OCI-LY1 (cell line): ENCODE data around the gene HMCES.

ENCODE experiments used
- H2AFZ ChIP-seq: fragments of 200-600 bp; sonication (generic), shearing (Covaris generic); 2 replicates; pipeline ENCODE4 v1.6.0; 2014; ENCODE audit warnings: antibody characterized with exemption, mild to moderate bottlenecking, low read length
- H3F3A ChIP-seq: fragments of 200-600 bp; sonication (generic), shearing (Covaris generic); 2 replicates; pipeline ENCODE4 v1.6.0; 2014; ENCODE audit warnings: mild to moderate bottlenecking, antibody characterized with exemption, low read length, moderate library complexity; ENCODE audit not compliant: insufficient read depth
- H3K27ac ChIP-seq: fragments of 200-600 bp; sonication (generic); 2 replicates; pipeline ENCODE4 v1.5.1; 2014; ENCODE audit warnings: low read length, mixed run types, mild to moderate bottlenecking, low read depth; ENCODE audit not compliant: poor library complexity, severe bottlenecking
- H3K27me3 ChIP-seq: fragments of 200-600 bp; sonication (generic); 2 replicates; pipeline ENCODE4 v1.6.0; 2014; ENCODE audit warnings: antibody characterized with exemption, mild to moderate bottlenecking, low read length, moderate library complexity; ENCODE audit not compliant: insufficient read depth
- H3K36me3 ChIP-seq: fragments of 200-600 bp; sonication (generic); 2 replicates; pipeline ENCODE4 v1.6.1; 2014; ENCODE audit warnings: mild to moderate bottlenecking, antibody characterized with exemption, low read length, moderate library complexity, mixed read lengths; ENCODE audit not compliant: insufficient read depth
- H3K4me1 ChIP-seq: fragments of 200-600 bp; sonication (generic); 2 replicates; pipeline ENCODE4 v1.5.1; 2014; ENCODE audit warnings: mild to moderate bottlenecking, low read length, moderate library complexity; ENCODE audit not compliant: insufficient read depth, severe bottlenecking
- H3K4me2 ChIP-seq: fragments of 200-600 bp; sonication (generic), shearing (Covaris generic); 2 replicates; pipeline ENCODE4 v1.6.1; 2014; ENCODE audit warnings: low read length
- H3K4me3 ChIP-seq: fragments of 200-600 bp; sonication (generic); 2 replicates; pipeline ENCODE4 v1.5.1; 2014; ENCODE audit warnings: low read length, low read depth, mild to moderate bottlenecking, mixed read lengths; ENCODE audit not compliant: poor library complexity, severe bottlenecking
- H3K79me2 ChIP-seq: fragments of 200-600 bp; shearing (Covaris generic); 2 replicates; pipeline ENCODE4 v1.6.1; 2016; ENCODE audit warnings: mixed run types, low read length, mixed read lengths; ENCODE audit not compliant: insufficient read depth
- H3K9ac ChIP-seq: fragments of 200-600 bp; sonication (generic), shearing (Covaris generic); 2 replicates; pipeline ENCODE4 v1.6.1; 2014; ENCODE audit warnings: mild to moderate bottlenecking, low read length, mixed read lengths
- H3K9me2 ChIP-seq: fragments of 200-600 bp; sonication (generic), shearing (Covaris generic); 2 replicates; pipeline ENCODE4 v1.6.1; 2014; ENCODE audit warnings: low read depth, mild to moderate bottlenecking, low read length, mixed read lengths
- H3K9me3 ChIP-seq: fragments of 200-600 bp; shearing (Covaris generic); 2 replicates; pipeline ENCODE4 v1.6.1; 2014; ENCODE audit warnings: low read length, mixed read lengths
- H4K20me1 ChIP-seq: fragments of 200-600 bp; sonication (generic), shearing (Covaris generic); 2 replicates; pipeline ENCODE4 v1.6.0; 2016; ENCODE audit warnings: mild to moderate bottlenecking, low read length; ENCODE audit not compliant: insufficient read depth
- EZH2 ChIP-seq: fragments of 200-600 bp; sonication (generic), shearing (Covaris generic); IDR thresholded peaks from 2 replicates; pipeline ENCODE4 v1.8.0; 2017; ENCODE audit warnings: borderline replicate concordance, mixed run types, mild to moderate bottlenecking, antibody characterized with exemption, low read length, moderate library complexity, mixed read lengths
- TF ChIP-seq, protein P1 (sequence below): fragments of 200-600 bp; sonication (generic), shearing (Covaris generic); IDR thresholded peaks from 2 replicates; pipeline ENCODE4 v1.5.1; 2017; ENCODE audit warnings: mild to moderate bottlenecking, antibody characterized with exemption, low read length, moderate library complexity, mixed read lengths

Gene HMCES

DNA sequence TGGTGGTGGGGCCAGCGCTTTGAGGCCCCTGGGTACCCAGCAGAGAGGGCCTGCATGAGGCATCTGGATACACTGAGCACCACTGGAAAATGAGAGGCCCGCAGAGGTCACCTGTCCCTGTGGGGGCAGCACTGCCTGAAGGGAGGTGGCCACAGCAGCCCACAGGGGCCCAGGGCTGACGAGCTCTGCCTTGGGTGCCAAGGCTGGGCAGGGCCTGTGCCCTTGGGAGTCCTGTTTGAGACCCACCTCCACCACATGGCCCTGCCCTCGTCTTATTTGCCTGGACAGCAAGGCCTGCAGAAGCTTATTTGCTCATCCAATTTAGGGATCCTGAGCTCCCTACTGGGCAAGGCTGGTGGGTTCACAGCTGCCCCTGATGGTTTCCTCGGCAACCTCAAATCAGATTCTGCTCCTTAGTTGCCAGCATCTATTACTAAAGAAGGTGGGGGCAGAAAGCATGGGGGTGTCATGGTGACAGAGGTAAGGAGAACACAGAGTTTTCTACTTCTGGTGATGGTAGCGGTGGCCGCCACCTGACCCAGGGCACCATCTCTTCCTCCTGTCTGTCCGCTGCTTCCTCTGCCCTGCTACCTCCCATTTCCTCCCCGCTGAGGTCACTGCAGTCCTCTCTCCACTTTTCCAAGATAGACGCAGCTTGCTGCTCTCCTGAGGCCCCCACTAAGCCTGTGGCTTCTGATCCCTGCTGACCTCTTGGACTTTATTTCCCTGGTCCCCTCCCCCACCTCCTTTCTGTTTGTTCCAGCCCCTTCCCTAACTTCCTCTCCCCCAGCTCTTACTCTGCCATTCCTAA lies 62.9 kb downstream of the HMCES start:
- H3K79me2 ChIP-seq: no peaks in the 10 kb centered on the region
- no peaks in the 10 kb centered on the region for H3K9me3 ChIP-seq
- TF ChIP-seq, protein P1, sequence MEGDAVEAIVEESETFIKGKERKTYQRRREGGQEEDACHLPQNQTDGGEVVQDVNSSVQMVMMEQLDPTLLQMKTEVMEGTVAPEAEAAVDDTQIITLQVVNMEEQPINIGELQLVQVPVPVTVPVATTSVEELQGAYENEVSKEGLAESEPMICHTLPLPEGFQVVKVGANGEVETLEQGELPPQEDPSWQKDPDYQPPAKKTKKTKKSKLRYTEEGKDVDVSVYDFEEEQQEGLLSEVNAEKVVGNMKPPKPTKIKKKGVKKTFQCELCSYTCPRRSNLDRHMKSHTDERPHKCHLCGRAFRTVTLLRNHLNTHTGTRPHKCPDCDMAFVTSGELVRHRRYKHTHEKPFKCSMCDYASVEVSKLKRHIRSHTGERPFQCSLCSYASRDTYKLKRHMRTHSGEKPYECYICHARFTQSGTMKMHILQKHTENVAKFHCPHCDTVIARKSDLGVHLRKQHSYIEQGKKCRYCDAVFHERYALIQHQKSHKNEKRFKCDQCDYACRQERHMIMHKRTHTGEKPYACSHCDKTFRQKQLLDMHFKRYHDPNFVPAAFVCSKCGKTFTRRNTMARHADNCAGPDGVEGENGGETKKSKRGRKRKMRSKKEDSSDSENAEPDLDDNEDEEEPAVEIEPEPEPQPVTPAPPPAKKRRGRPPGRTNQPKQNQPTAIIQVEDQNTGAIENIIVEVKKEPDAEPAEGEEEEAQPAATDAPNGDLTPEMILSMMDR: no peak
- TF ChIP-seq EZH2: no peak
- H3K4me1 ChIP-seq: peaks cover 9% of the 10 kb centered on the region
- no peaks in the 10 kb centered on the region for H3K9me2 ChIP-seq
- H3K27ac ChIP-seq: no peak overlapping the region
- peaks cover 3% of the 10 kb centered on the region; the same call in 1 of the 2 replicates for H3K27me3 ChIP-seq
- no peak overlapping the region for H2AFZ ChIP-seq
- no peaks in the 10 kb centered on the region for H3K36me3 ChIP-seq
- H3K4me2 ChIP-seq: no peak overlapping the region
- no peak overlapping the region for H3K4me3 ChIP-seq
- no peak overlapping the region for H3K9ac ChIP-seq
- H4K20me1 ChIP-seq: no peaks in the 10 kb centered on the region
- no peaks in the 10 kb centered on the region for H3F3A ChIP-seq

DNA sequence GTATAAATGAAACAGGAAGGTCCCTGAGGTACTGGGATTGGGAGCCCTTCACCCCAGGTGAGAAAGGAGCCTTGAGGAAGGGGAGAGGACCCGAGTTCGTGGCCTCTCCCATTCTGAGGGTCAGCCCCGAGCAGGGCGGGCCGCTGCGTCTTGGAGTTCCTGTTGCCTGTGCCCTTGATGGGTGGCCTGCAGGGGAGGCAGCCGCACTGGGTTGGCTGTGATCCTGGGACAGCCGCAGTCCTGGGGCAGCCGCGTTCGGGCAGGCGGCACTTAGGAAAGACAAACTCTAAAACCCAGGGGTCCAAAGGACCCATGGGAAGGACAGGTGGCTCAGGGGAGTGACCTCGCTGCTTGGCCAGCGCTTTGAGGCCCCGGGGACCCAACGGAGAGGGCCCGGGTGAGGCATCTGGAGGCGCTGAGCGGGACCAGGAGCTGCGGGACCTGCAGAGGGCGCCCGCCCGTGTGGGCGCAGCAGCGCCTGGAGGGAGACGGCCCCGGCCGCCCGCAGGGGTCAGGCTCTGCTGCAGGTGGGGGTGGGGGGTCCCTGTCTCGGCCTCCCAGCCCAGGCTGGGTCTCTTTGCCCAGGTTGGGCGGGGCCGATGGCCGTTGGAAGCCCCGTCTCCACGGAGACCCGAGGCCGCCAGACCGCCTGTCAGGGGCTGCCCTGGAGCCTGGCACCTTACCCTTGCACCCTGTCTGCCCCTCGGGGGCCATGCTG lies 65.1 kb downstream of the HMCES start:
- Histone ChIP-seq H3K4me2 (peak overlapping the region; percentile 31), H3K9ac (no peak overlapping the region)
- TF ChIP-seq, protein P1: peak; percentile 88
- TF ChIP-seq EZH2: no peak

DNA sequence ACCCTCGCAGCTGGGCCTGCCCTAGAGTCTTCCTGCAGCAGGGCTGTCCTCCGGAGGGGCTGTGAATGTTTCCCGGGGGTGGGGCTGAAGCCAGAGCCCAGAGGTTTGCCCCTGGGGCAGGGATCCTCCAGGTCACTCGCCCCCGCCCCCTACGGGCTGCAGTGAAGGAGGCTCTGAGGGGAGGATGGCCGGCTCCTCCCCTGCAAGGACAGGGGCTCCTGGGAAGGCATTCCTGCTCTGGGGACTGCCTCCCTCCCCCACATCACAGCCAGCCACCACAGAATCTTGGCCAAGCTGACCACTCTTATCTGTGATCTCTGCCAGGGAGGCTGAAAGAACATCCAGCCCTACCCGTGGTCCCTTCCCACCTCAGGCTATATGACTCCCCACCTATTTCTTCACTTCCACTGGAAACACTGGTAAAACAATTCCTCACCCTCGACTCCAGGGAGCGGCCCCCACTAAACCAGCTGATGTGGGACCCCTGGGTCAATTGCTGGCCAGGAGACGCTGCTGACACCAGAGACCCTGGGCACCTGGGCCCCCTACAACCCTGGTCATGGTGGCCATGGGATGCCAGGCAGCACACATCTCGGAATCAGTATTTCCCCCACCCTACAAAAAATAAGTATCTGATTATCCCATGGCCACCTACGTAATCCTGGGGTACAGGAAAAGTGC lies 66.0 kb downstream of the HMCES start:
- TF ChIP-seq EZH2: no peak
- TF ChIP-seq, protein P1: no peak
- H3K9ac ChIP-seq: no peak overlapping the region

More for the DNA sequence above, 65.1 kb downstream of the HMCES start:
- H3K79me2 ChIP-seq: no peaks in the 10 kb centered on the region
- no peaks in the 10 kb centered on the region for H3K9me3 ChIP-seq
- no peaks in the 10 kb centered on the region for H3K36me3 ChIP-seq
- peaks cover 9% of the 10 kb centered on the region for H3K4me1 ChIP-seq
- no peaks in the 10 kb centered on the region for H3F3A ChIP-seq
- H2AFZ ChIP-seq: no peak overlapping the region
- no peaks in the 10 kb centered on the region for H3K9me2 ChIP-seq
- H3K27me3 ChIP-seq: peaks cover 10% of the 10 kb centered on the region; the same call in 1 of the 2 replicates
- H3K4me3 ChIP-seq: peak overlapping the region; percentile 18
- H4K20me1 ChIP-seq: no peaks in the 10 kb centered on the region
- H3K27ac ChIP-seq: no peak overlapping the region

More for the DNA sequence above, 66.0 kb downstream of the HMCES start:
- Histone ChIP-seq H3K27ac (no peak overlapping the region), H3K9me2 (no peaks in the 10 kb centered on the region), H3K4me3 (no peak overlapping the region), H3F3A (no peaks in the 10 kb centered on the region), H2AFZ (no peak overlapping the region), H3K4me2 (no peak overlapping the region), H4K20me1 (no peaks in the 10 kb centered on the region), H3K79me2 (no peaks in the 10 kb centered on the region), H3K36me3 (no peaks in the 10 kb centered on the region), H3K4me1 (peaks cover 9% of the 10 kb centered on the region), H3K27me3 (peaks cover 10% of the 10 kb centered on the region; the same call in 1 of the 2 replicates), H3K9me3 (no peaks in the 10 kb centered on the region)
